ENCODE results near the gene SLC29A1. TPM values are rescaled to one million over a fixed set of nuclear protein-coding genes. Genes with fewer than 3 reads are reported as not detected.
A peak's percentile ranks its signal among the peaks of the same experiment; 100 is the strongest.

The SLC29A1 gene
- total RNA-seq, 1 donor from 2014 or later: 142 TPM

GRCh38 chr6:44265007-44265721 lies 41.8 kb downstream of the SLC29A1 start, which contains the start of gene NFKBIE:
TSS of gene NFKBIE (minus strand) at chr6:44265551. CDS start at chr6:44265346, 205 bp downstream.
- DNase-seq (ENCODE audit: low spot score): peak; percentile 96
- peak within 1 kb of the TSS; percentile 96 for H3K4me3 Mint-ChIP-seq (ENCODE audit: unreplicated experiment)
- H3K27me3 Mint-ChIP-seq (ENCODE audit: unreplicated experiment): peaks cover 12% of the 10 kb centered on the region
- no peaks in the 10 kb centered on the region for H3K9me3 Mint-ChIP-seq (ENCODE audit: unreplicated experiment)
- peaks cover 10% of the 10 kb centered on the region for H3K36me3 Mint-ChIP-seq (ENCODE audit: low read depth, unreplicated experiment)
- peak within 1 kb of the TSS; percentile 86 for H3K27ac Mint-ChIP-seq (ENCODE audit: unreplicated experiment)
- TF ChIP-seq CTCF (IDR thresholded peaks at IDR 0.05; ENCODE audit: unreplicated experiment): no peak
- H3K4me1 Mint-ChIP-seq (ENCODE audit: unreplicated experiment): peaks cover 37% of the 10 kb centered on the region

GRCh38 chr6:44265722-44266233 lies 42.4 kb downstream of the SLC29A1 start:
- Mint-ChIP-seq H3K27me3 (ENCODE audit: unreplicated experiment) (peaks cover 12% of the 10 kb centered on the region), H3K9me3 (ENCODE audit: unreplicated experiment) (no peaks in the 10 kb centered on the region), H3K27ac (ENCODE audit: unreplicated experiment) (peak overlapping the region; percentile 86), H3K4me3 (ENCODE audit: unreplicated experiment) (peak overlapping the region; percentile 92), H3K36me3 (ENCODE audit: low read depth, unreplicated experiment) (peaks cover 5% of the 10 kb centered on the region), H3K4me1 (ENCODE audit: unreplicated experiment) (peaks cover 37% of the 10 kb centered on the region)
- DNase-seq (ENCODE audit: low spot score): no peak
- TF ChIP-seq CTCF (IDR thresholded peaks at IDR 0.05; ENCODE audit: unreplicated experiment): no peak

- no peak for TF ChIP-seq CTCF (IDR thresholded peaks at IDR 0.05; ENCODE audit: unreplicated experiment)
- Mint-ChIP-seq H3K4me1 (ENCODE audit: unreplicated experiment) (peaks cover 37% of the 10 kb centered on the region), H3K36me3 (ENCODE audit: low read depth, unreplicated experiment) (no peaks in the 10 kb centered on the region), H3K4me3 (ENCODE audit: unreplicated experiment) (peak overlapping the region; percentile 81), H3K27ac (ENCODE audit: unreplicated experiment) (peak overlapping the region; percentile 11), H3K9me3 (ENCODE audit: unreplicated experiment) (no peaks in the 10 kb centered on the region), H3K27me3 (ENCODE audit: unreplicated experiment) (peaks cover 12% of the 10 kb centered on the region)
- DNase-seq (ENCODE audit: low spot score): no peak
Observed at GRCh38 chr6:44266347-44266746, 43.0 kb downstream of the SLC29A1 start.

GRCh38 chr6:44267252-44267651 lies 43.9 kb downstream of the SLC29A1 start:
- H3K36me3 Mint-ChIP-seq (ENCODE audit: low read depth, unreplicated experiment): no peaks in the 10 kb centered on the region
- H3K27ac Mint-ChIP-seq (ENCODE audit: unreplicated experiment): no peak overlapping the region
- H3K9me3 Mint-ChIP-seq (ENCODE audit: unreplicated experiment): no peaks in the 10 kb centered on the region
- H3K4me3 Mint-ChIP-seq (ENCODE audit: unreplicated experiment): no peak overlapping the region
- no peak for TF ChIP-seq CTCF (IDR thresholded peaks at IDR 0.05; ENCODE audit: unreplicated experiment)
- no peak for DNase-seq (ENCODE audit: low spot score)
- H3K4me1 Mint-ChIP-seq (ENCODE audit: unreplicated experiment): peaks cover 36% of the 10 kb centered on the region
- H3K27me3 Mint-ChIP-seq (ENCODE audit: unreplicated experiment): peaks cover 14% of the 10 kb centered on the region

GRCh38 chr6:44268095-44268628 lies 44.8 kb downstream of the SLC29A1 start:
- Mint-ChIP-seq H3K4me3 (ENCODE audit: unreplicated experiment) (no peak overlapping the region), H3K9me3 (ENCODE audit: unreplicated experiment) (no peaks in the 10 kb centered on the region), H3K36me3 (ENCODE audit: low read depth, unreplicated experiment) (peaks cover 5% of the 10 kb centered on the region), H3K27ac (ENCODE audit: unreplicated experiment) (no peak overlapping the region), H3K4me1 (ENCODE audit: unreplicated experiment) (peaks cover 27% of the 10 kb centered on the region), H3K27me3 (ENCODE audit: unreplicated experiment) (peaks cover 14% of the 10 kb centered on the region)
- TF ChIP-seq CTCF (IDR thresholded peaks at IDR 0.05; ENCODE audit: unreplicated experiment): peak; percentile 87
- peak; percentile 73 for DNase-seq (ENCODE audit: low spot score)
